Uterus (tissue), 2 donors: Measurements from ENCODE around the gene CXXC5.

Experiments used
- CTCF ChIP-seq, 4 experiments: fragments of 200-600 bp in 2 of 4; fragments of 450-650 bp in 2 of 4; sonication (generic) in 2 of 4; IDR thresholded peaks; one replicate each; pipeline ENCODE4 v1.5.1; 2016 to 2019; ENCODE audit warnings: antibody characterized with exemption in 4 of 4, mild to moderate bottlenecking in 2 of 4, moderate library complexity in 1 of 4
- POLR2A ChIP-seq, 2 donors: fragments of 450-650 bp; IDR thresholded peaks; one replicate each; pipeline ENCODE4 v1.6.1; 2016; ENCODE audit warnings: antibody characterized with exemption in 2 of 2, mild to moderate bottlenecking in 1 of 2, moderate library complexity in 1 of 2

- no peak for TF ChIP-seq CTCF (IDR thresholded peaks at IDR 0.05)
- no peak for TF ChIP-seq POLR2A (IDR thresholded peaks at IDR 0.05)
These were observed 14.5 kb downstream of the CXXC5 start for GRCh38 chr5:139662617-139663016.
